SKM-1 (cell line): Measurements from ENCODE around the gene TBC1D1.

ENCODE experiments used
- DNase-seq: peaks from one replicate; lab custom pipeline; 2025; ENCODE audit not compliant: unreplicated experiment; lab: John Stamatoyannopoulos, UW

Gene TBC1D1

GRCh38 chr4:37890801-37891259 is at the start of gene TBC1D1:
Gene TBC1D1, plus strand, starts transcription at chr4:37891084. Its CDS starts 11,012 bp downstream, at chr4:37902096.
- DNase-seq = peak; percentile 39

GRCh38 chr4:37844204-37844603 is 46.7 kb upstream of the TBC1D1 start:
- no peak for DNase-seq

GRCh38 chr4:37845201-37845600 is 45.7 kb upstream of the TBC1D1 start:
- DNase-seq = no peak

GRCh38 chr4:37847311-37847884 is 43.5 kb upstream of the TBC1D1 start:
- no peak for DNase-seq

GRCh38 chr4:37852376-37852775 is 38.5 kb upstream of the TBC1D1 start:
- DNase-seq = no peak

GRCh38 chr4:37858112-37858511 is 32.8 kb upstream of the TBC1D1 start:
- DNase-seq = no peak

GRCh38 chr4:37858872-37859271 is 32.0 kb upstream of the TBC1D1 start:
- no peak for DNase-seq

- DNase-seq = no peak
These were observed 30.6 kb upstream of the TBC1D1 start for GRCh38 chr4:37860266-37860665.

- DNase-seq = no peak
These were observed 27.9 kb upstream of the TBC1D1 start for GRCh38 chr4:37862961-37863360.

GRCh38 chr4:37864786-37865185 is 26.1 kb upstream of the TBC1D1 start:
- peak; percentile 58 for DNase-seq

GRCh38 chr4:37865450-37865849 is 25.4 kb upstream of the TBC1D1 start:
- DNase-seq = no peak

- no peak for DNase-seq
These were observed 23.8 kb upstream of the TBC1D1 start for GRCh38 chr4:37867102-37867501.

GRCh38 chr4:37868238-37868637 is 22.6 kb upstream of the TBC1D1 start:
- no peak for DNase-seq

- no peak for DNase-seq
These were observed 18.4 kb upstream of the TBC1D1 start for GRCh38 chr4:37872310-37872988.

- DNase-seq = no peak
These were observed 17.5 kb upstream of the TBC1D1 start for GRCh38 chr4:37873386-37873785.

- no peak for DNase-seq
These were observed 14.7 kb upstream of the TBC1D1 start for GRCh38 chr4:37876156-37876555.

- peak; percentile 79 for DNase-seq
These were observed 11.5 kb upstream of the TBC1D1 start for GRCh38 chr4:37879365-37879764.

GRCh38 chr4:37881811-37882210 is 9.1 kb upstream of the TBC1D1 start:
- DNase-seq = no peak

GRCh38 chr4:37882665-37883296 is 8.1 kb upstream of the TBC1D1 start:
- no peak for DNase-seq

- DNase-seq = no peak
These were observed 5.9 kb upstream of the TBC1D1 start for GRCh38 chr4:37884855-37885487.

- DNase-seq = no peak
These were observed 5.4 kb upstream of the TBC1D1 start for GRCh38 chr4:37885496-37885895.
